Activated effector memory CD4-positive, alpha-beta T cell treated with anti-CD3 and anti-CD28 coated beads, Interleukin-2, amount 50 U/mL, for 16 hours (primary cell): ENCODE results near the gene PTPN3.

ENCODE experiments used
- DNase-seq: peaks from one replicate; pipeline ENCODE4 v3.0.0-alpha.2; 2020

Gene PTPN3

GRCh38 chr9:109474944-109475343, 23.2 kb downstream of the PTPN3 start:
- DNase-seq: no peak

- DNase-seq: no peak
Observed at GRCh38 chr9:109474170-109474569, 23.9 kb downstream of the PTPN3 start.

GRCh38 chr9:109473329-109473728, 24.8 kb downstream of the PTPN3 start:
- no peak for DNase-seq

GRCh38 chr9:109471475-109472393, 26.4 kb downstream of the PTPN3 start:
- no peak for DNase-seq

GRCh38 chr9:109469646-109470358, 28.3 kb downstream of the PTPN3 start:
- DNase-seq: peak; percentile 80

- no peak for DNase-seq
Observed at GRCh38 chr9:109468927-109469326, 29.2 kb downstream of the PTPN3 start.

GRCh38 chr9:109467936-109468335, 30.2 kb downstream of the PTPN3 start:
- no peak for DNase-seq

GRCh38 chr9:109466623-109467590, 31.2 kb downstream of the PTPN3 start:
- no peak for DNase-seq

- DNase-seq: no peak
Observed at GRCh38 chr9:109463924-109464625, 34.0 kb downstream of the PTPN3 start.

- DNase-seq: no peak
Observed at GRCh38 chr9:109460576-109460975, 37.5 kb downstream of the PTPN3 start.

- no peak for DNase-seq
Observed at GRCh38 chr9:109459423-109459822, 38.7 kb downstream of the PTPN3 start.

- no peak for DNase-seq
Observed at GRCh38 chr9:109458453-109459211, 39.5 kb downstream of the PTPN3 start.

- DNase-seq: no peak
Observed at GRCh38 chr9:109456811-109457210, 41.3 kb downstream of the PTPN3 start.

- DNase-seq: no peak
Observed at GRCh38 chr9:109455861-109456260, 42.2 kb downstream of the PTPN3 start.

- DNase-seq: no peak
Observed at GRCh38 chr9:109455391-109455790, 42.7 kb downstream of the PTPN3 start.

GRCh38 chr9:109454601-109455155, 43.4 kb downstream of the PTPN3 start:
- no peak for DNase-seq

- no peak for DNase-seq
Observed at GRCh38 chr9:109454041-109454440, 44.1 kb downstream of the PTPN3 start.

- DNase-seq: no peak
Observed at GRCh38 chr9:109453210-109453842, 44.8 kb downstream of the PTPN3 start.

GRCh38 chr9:109452761-109453160, 45.3 kb downstream of the PTPN3 start:
- no peak for DNase-seq

GRCh38 chr9:109451311-109452025, 46.6 kb downstream of the PTPN3 start:
- no peak for DNase-seq
